Measurements from ENCODE around the gene MAP2K5. TPM values are rescaled to one million over a fixed set of nuclear protein-coding genes. Genes with fewer than 3 reads are reported as not detected.

Gene MAP2K5
- total and polyA plus RNA-seq, 9 of the 15 experiments (the other 6 are each of a cell fraction or from before 2014, with no cell fraction given), result 0.41 to 16.5 (median 7.5) TPM

DNA sequence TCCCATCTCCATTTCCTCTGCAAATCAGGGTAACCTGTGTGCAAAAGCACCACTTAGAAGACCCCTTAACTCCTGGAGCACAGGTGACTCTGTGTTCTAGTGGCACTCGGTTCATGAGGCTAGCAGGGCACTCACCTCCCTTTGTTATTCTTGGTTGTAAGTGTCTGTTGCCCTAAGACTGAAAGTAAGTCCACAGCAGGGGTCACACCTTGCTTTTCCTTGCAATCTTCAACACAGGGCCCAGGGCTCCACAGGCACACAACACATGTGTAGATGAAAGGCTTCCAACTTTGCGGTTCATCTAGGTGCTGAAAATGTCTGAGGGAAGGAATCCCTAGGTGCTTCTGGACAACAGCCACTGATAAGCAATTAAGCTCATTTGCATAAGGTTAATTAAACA is 294.5 kb downstream of the MAP2K5 start (continued):
- TF ChIP-seq, protein P1, sequence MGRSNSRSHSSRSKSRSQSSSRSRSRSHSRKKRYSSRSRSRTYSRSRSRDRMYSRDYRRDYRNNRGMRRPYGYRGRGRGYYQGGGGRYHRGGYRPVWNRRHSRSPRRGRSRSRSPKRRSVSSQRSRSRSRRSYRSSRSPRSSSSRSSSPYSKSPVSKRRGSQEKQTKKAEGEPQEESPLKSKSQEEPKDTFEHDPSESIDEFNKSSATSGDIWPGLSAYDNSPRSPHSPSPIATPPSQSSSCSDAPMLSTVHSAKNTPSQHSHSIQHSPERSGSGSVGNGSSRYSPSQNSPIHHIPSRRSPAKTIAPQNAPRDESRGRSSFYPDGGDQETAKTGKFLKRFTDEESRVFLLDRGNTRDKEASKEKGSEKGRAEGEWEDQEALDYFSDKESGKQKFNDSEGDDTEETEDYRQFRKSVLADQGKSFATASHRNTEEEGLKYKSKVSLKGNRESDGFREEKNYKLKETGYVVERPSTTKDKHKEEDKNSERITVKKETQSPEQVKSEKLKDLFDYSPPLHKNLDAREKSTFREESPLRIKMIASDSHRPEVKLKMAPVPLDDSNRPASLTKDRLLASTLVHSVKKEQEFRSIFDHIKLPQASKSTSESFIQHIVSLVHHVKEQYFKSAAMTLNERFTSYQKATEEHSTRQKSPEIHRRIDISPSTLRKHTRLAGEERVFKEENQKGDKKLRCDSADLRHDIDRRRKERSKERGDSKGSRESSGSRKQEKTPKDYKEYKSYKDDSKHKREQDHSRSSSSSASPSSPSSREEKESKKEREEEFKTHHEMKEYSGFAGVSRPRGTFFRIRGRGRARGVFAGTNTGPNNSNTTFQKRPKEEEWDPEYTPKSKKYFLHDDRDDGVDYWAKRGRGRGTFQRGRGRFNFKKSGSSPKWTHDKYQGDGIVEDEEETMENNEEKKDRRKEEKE (IDR thresholded peaks at IDR 0.05; ENCODE audit: borderline replicate concordance in 1 of 2, control insufficient read depth in 1 of 2, low read depth in 2 of 2, low read length in 1 of 2), result no peak
- TF ChIP-seq ZNF143 (CRISPR knock-in tag; IDR thresholded peaks at IDR 0.05), result no peak

GRCh38 chr15:67838789-67839332 is 296.4 kb downstream of the MAP2K5 start:
- intact Hi-C loops (cut with micrococcal nuclease) (loop anchor here (10.0 kb wide), 1 partner anchor 534 kb away; no protein-coding TSS in a partner anchor), in situ Hi-C loops (cut with MboI) (loop anchor here (5.0 to 10.0 kb wide), 2 partner anchors 382 to 904 kb away; no protein-coding TSS in a partner anchor)
- Histone ChIP-seq H3K27me3 (ENCODE audit: control insufficient read depth in 2 of 2, insufficient read depth in 2 of 2, low read length in 2 of 2) (peaks cover 0 to 17% of the 10 kb centered on the region in 2 experiments; a peak in 4 of 5 replicates), H4K20me1 (replicated peaks; ENCODE audit: control insufficient read depth, insufficient read depth, low read length) (no peaks in the 10 kb centered on the region; the same call in 1 of the 2 replicates), H2AFZ (ENCODE audit: low read depth, low read length) (peak overlapping the region; percentile 96), H3K27ac (ENCODE audit: extremely low read depth, low read depth, low read length) (peak overlapping the region; percentile 92; the same call in 1 of the 3 replicates), H3K79me2 (ENCODE audit: control insufficient read depth, insufficient read depth, low read length) (no peaks in the 10 kb centered on the region), H3K4me2 (ENCODE audit: insufficient read depth, low read length) (peak overlapping the region; percentile 70), H3K9ac (ENCODE audit: insufficient read depth in 1 of 2, low read depth in 2 of 2, low read length in 2 of 2) (peak overlapping the region; percentile 65 to 89), H3K9me1 (ENCODE audit: control insufficient read depth, insufficient read depth, low read length) (no peaks in the 10 kb centered on the region), H3K4me1 (replicated peaks in 1 of 2; ENCODE audit: control insufficient read depth in 2 of 2, insufficient read depth in 2 of 2, low read length in 2 of 2) (peaks cover 17 to 45% of the 10 kb centered on the region in 2 experiments), H3K36me3 (ENCODE audit: control insufficient read depth, insufficient read depth, low read length) (no peaks in the 10 kb centered on the region), H3K9me3 (replicated peaks; ENCODE audit: control insufficient read depth, insufficient read depth, low read depth, low read length) (no peaks in the 10 kb centered on the region), H3K4me3 (no peak overlapping the region)
- ChIA-PET CTCF (ENCODE audit: low intra/inter-chr PET ratio) (interaction anchor here (0.6 to 1.8 kb wide), 2 partner anchors 316 to 779 kb away, joined by 4 read pairs; no protein-coding TSS in a partner anchor), POLR2A (no interaction called here)
- no TSS peak for BruUV-seq (replicated peaks)
- FAIRE-seq (no peak), ATAC-seq (no peak), DNase-seq (ENCODE audit: extremely low read depth in 1 of 4, low spot score in 3 of 4) (no peak)
- WGBS (ENCODE audit: insufficient coverage, low coverage, missing lambda C conversion rate), result 77% methylated on average over 22 of the region's 25 CpGs
- TF ChIP-seq PBX2 (CRISPR knock-in tag; IDR thresholded peaks at IDR 0.05; ENCODE audit: low read depth) (no peak), PBX2 (tag; conservative IDR thresholded peaks at IDR 0.05; ENCODE audit: low read depth) (no peak), SFPQ (IDR thresholded peaks at IDR 0.05; ENCODE audit: low read depth, low read length) (no peak), ZNF77 (CRISPR knock-in tag; IDR thresholded peaks at IDR 0.05) (no peak), ZNF644 (tag; IDR thresholded peaks at IDR 0.05; ENCODE audit: low read depth) (0 out of 2 replicates have a peak, but pooled peaks have one; percentile 11), ELF4 (CRISPR knock-in tag; IDR thresholded peaks at IDR 0.05) (no peak), USF1 (CRISPR knock-in tag; IDR thresholded peaks at IDR 0.05) (peak; percentile 40), FOXA3 (CRISPR knock-in tag; conservative IDR thresholded peaks at IDR 0.05 in 1 of 2, IDR thresholded peaks at IDR 0.05 in 1 of 2) (peak in 1 of 2 experiments; percentile 35; a peak in 1 of 4 replicates)
